ENCODE results near the gene CMSS1. TPM values are rescaled to one million over a fixed set of nuclear protein-coding genes. Genes with fewer than 3 reads are reported as not detected.
A peak's percentile ranks its signal among the peaks of the same experiment; 100 is the strongest.

Gene CMSS1
- total and polyA plus RNA-seq, 2 of the 13 experiments (the other 11 are each of a cell fraction or from before 2014, with no cell fraction given) = 6.4 to 48.7 TPM

- TF ChIP-seq ETS1 (CRISPR knock-in tag; IDR thresholded peaks at IDR 0.05) (no peak), ZBTB2 (CRISPR knock-in tag; IDR thresholded peaks at IDR 0.05; ENCODE audit: low read depth) (0 out of 2 replicates have a peak, but pooled peaks have one; percentile 35), THAP9 (CRISPR knock-in tag; IDR thresholded peaks at IDR 0.05; ENCODE audit: borderline replicate concordance) (peak; percentile 81; the same call in 1 of the 2 replicates), SP5 (CRISPR knock-in tag; IDR thresholded peaks at IDR 0.05; ENCODE audit: borderline replicate concordance, low read depth) (peak; percentile 95), ZNF335 (CRISPR knock-in tag; IDR thresholded peaks at IDR 0.05) (peak; percentile 68; the same call in 1 of the 2 replicates), TCF7L2 (IDR thresholded peaks at IDR 0.05; ENCODE audit: low read depth, low read length) (no peak), IRF2 (CRISPR knock-in tag; IDR thresholded peaks at IDR 0.05) (peak; percentile 75; the same call in 1 of the 2 replicates), CREB3 (CRISPR knock-in tag; IDR thresholded peaks at IDR 0.05) (peak; percentile 90; the same call in 1 of the 2 replicates), ZSCAN5A (CRISPR knock-in tag; IDR thresholded peaks at IDR 0.05; ENCODE audit: borderline replicate concordance) (no peak; the same call in 1 of the 2 replicates), ADNP (CRISPR knock-in tag; IDR thresholded peaks at IDR 0.05) (no peak), ZNF878 (CRISPR knock-in tag; IDR thresholded peaks at IDR 0.05) (peak; percentile 50; the same call in 1 of the 2 replicates), DR1 (CRISPR knock-in tag; IDR thresholded peaks at IDR 0.05) (0 out of 2 replicates have a peak, but pooled peaks have one; percentile 28)
Measured at GRCh38 chr3:99817437-99818240, at the start of gene CMSS1 (continued).

All from HepG2 (cell line).